ENCODE data around the gene MGAT1. TPM values are rescaled to one million over a fixed set of nuclear protein-coding genes. Genes with fewer than 3 reads are reported as not detected.

MGAT1 gene
- polyA plus RNA-seq, 1 donor from 2014 or later: 31.8 TPM

- no peak overlapping the region for H3K4me2 ChIP-seq (ENCODE audit: low read length)
- H3F3A ChIP-seq (ENCODE audit: insufficient read depth, low read length, poor library complexity, severe bottlenecking): no peaks in the 10 kb centered on the region
- H3K27ac ChIP-seq (ENCODE audit: low read length): no peak overlapping the region
- H3K9me3 ChIP-seq (ENCODE audit: low read length): no peaks in the 10 kb centered on the region
- H3K36me3 ChIP-seq (ENCODE audit: insufficient read depth, low read length): peaks cover 21% of the 10 kb centered on the region
- no peaks in the 10 kb centered on the region for H3K79me2 ChIP-seq (replicated peaks; ENCODE audit: insufficient read depth, low read length)
- H3K9me2 ChIP-seq (ENCODE audit: insufficient read depth, low read length): no peaks in the 10 kb centered on the region
- no peak overlapping the region for H2AFZ ChIP-seq (ENCODE audit: low read depth, low read length)
- H3K9ac ChIP-seq (ENCODE audit: low read length): no peak overlapping the region
- H4K20me1 ChIP-seq (ENCODE audit: insufficient read depth): no peaks in the 10 kb centered on the region
- H3K4me3 ChIP-seq (ENCODE audit: low read length): no peak overlapping the region
- H3K27me3 ChIP-seq (ENCODE audit: insufficient read depth, low read depth, low read length): no peaks in the 10 kb centered on the region
- TF ChIP-seq CTCF (IDR thresholded peaks at IDR 0.05; ENCODE audit: poor library complexity, severe bottlenecking) (no peak), POLR2AphosphoS5 (IDR thresholded peaks at IDR 0.05) (no peak), EP300 (conservative IDR thresholded peaks at IDR 0.05; ENCODE audit: poor library complexity, severe bottlenecking) (no peak), MXI1 (conservative IDR thresholded peaks at IDR 0.05; ENCODE audit: poor library complexity, severe bottlenecking) (no peak), RAD21 (conservative IDR thresholded peaks at IDR 0.05) (no peak), REST (IDR thresholded peaks at IDR 0.05; ENCODE audit: borderline replicate concordance) (no peak), TAF1 (IDR thresholded peaks at IDR 0.05; ENCODE audit: low read depth) (no peak), EZH2 (IDR thresholded peaks at IDR 0.05; ENCODE audit: borderline replicate concordance, insufficient read depth, low read length, poor library complexity, severe bottlenecking) (no peak), SMC3 (conservative IDR thresholded peaks at IDR 0.05; ENCODE audit: poor library complexity) (no peak)
Observed at GRCh38 chr5:180844858-180845257, 42.3 kb upstream of the MGAT1 start.

GRCh38 chr5:180844432-180844831, 41.8 kb upstream of the MGAT1 start:
- Histone ChIP-seq H4K20me1 (ENCODE audit: insufficient read depth) (no peaks in the 10 kb centered on the region), H3K27me3 (ENCODE audit: insufficient read depth, low read depth, low read length) (no peaks in the 10 kb centered on the region), H3F3A (ENCODE audit: insufficient read depth, low read length, poor library complexity, severe bottlenecking) (no peaks in the 10 kb centered on the region), H3K9me2 (ENCODE audit: insufficient read depth, low read length) (no peaks in the 10 kb centered on the region), H3K79me2 (replicated peaks; ENCODE audit: insufficient read depth, low read length) (no peaks in the 10 kb centered on the region), H3K4me2 (ENCODE audit: low read length) (no peak overlapping the region), H3K27ac (ENCODE audit: low read length) (no peak overlapping the region), H2AFZ (ENCODE audit: low read depth, low read length) (no peak overlapping the region), H3K4me3 (ENCODE audit: low read length) (no peak overlapping the region), H3K9me3 (ENCODE audit: low read length) (no peaks in the 10 kb centered on the region), H3K9ac (ENCODE audit: low read length) (no peak overlapping the region), H3K36me3 (ENCODE audit: insufficient read depth, low read length) (peaks cover 17% of the 10 kb centered on the region)
- TF ChIP-seq RAD21 (conservative IDR thresholded peaks at IDR 0.05): no peak
- TF ChIP-seq POLR2AphosphoS5 (IDR thresholded peaks at IDR 0.05): no peak
- no peak for TF ChIP-seq EZH2 (IDR thresholded peaks at IDR 0.05; ENCODE audit: borderline replicate concordance, insufficient read depth, low read length, poor library complexity, severe bottlenecking)
- no peak for TF ChIP-seq REST (IDR thresholded peaks at IDR 0.05; ENCODE audit: borderline replicate concordance)
- TF ChIP-seq MXI1 (conservative IDR thresholded peaks at IDR 0.05; ENCODE audit: poor library complexity, severe bottlenecking): no peak
- TF ChIP-seq CTCF (IDR thresholded peaks at IDR 0.05; ENCODE audit: poor library complexity, severe bottlenecking): no peak
- no peak for TF ChIP-seq TAF1 (IDR thresholded peaks at IDR 0.05; ENCODE audit: low read depth)
- TF ChIP-seq EP300 (conservative IDR thresholded peaks at IDR 0.05; ENCODE audit: poor library complexity, severe bottlenecking): no peak
- no peak for TF ChIP-seq SMC3 (conservative IDR thresholded peaks at IDR 0.05; ENCODE audit: poor library complexity)
